Lower leg skin (tissue), 3 donors: Measurements from ENCODE around the gene ASIC4.

Source experiments
- CTCF ChIP-seq, 3 donors: fragments of 450-650 bp; IDR thresholded peaks; one replicate each; pipeline ENCODE4 v1.5.1; 2016; ENCODE audit warnings: antibody characterized with exemption in 3 of 3, mild to moderate bottlenecking in 3 of 3, moderate library complexity in 2 of 3
- POLR2A ChIP-seq, 2 donors: fragments of 450-650 bp; IDR thresholded peaks; one replicate each; pipeline ENCODE4 v1.6.1; 2016 to 2017; ENCODE audit warnings: antibody characterized with exemption in 2 of 2, mild to moderate bottlenecking in 1 of 2, moderate library complexity in 1 of 2

- TF ChIP-seq CTCF (IDR thresholded peaks at IDR 0.05) (no peak), POLR2A (IDR thresholded peaks at IDR 0.05) (no peak)
Measured at GRCh38 chr2:219554350-219554749, 40.1 kb downstream of the ASIC4 start.
